ENCODE results near the gene NDUFA1. TPM values are rescaled to one million over a fixed set of nuclear protein-coding genes. Genes with fewer than 3 reads are reported as not detected.

NDUFA1 gene
- total and polyA plus RNA-seq, 2 of the 13 experiments (the other 11 are each of a cell fraction or from before 2014, with no cell fraction given), result 150 to 167 TPM

DNA sequence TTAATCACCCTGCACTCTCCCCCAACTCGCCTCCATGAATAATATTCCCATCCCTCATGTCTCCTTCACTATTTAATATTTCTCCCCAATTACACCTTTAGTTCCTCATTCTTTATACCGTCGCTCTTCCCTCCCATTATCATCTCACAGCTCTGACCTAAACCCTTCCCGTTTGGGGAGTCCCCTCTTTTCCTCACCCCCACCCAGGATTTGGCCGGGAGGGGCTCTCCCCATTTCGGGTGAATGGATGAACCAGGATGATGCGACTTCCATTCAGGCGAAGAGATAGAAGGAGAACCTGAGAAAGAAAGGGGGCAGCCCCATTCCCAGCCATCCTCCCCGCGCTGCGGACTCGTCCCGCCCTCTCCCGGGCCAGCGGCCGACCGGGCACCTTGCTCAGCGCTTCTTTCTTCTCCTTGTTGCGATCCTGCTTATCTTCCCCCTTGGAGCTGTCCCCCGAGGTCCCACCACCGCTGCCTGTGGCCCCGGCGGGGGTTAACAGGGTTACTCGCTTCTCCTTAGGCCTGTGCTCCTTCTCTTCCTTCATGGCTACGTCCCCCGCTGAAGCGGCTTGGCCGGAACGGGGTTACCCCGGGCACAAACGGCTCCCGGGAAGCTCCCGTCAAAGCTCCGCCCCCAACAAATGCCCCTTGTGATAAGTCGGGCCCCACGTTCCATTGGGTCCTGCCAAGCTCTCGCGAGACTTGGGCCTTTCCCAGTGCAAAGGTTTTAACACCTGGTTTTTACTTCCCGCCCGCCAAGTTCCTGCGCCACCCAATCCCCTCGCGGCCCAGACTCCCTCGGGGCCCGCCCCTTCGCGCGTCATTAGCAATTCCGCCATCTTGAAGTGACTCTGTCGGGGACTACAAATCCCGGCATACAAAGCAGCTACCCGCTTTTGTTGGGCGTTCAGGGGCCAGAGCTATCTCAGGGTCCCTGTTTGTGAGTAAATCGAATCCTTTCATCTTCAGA lies 19.0 kb upstream of the NDUFA1 start, which contains the start of gene UPF3B (continued):
- TF ChIP-seq BCLAF1 (IDR thresholded peaks at IDR 0.05) (no peak), TFE3 (CRISPR knock-in tag; IDR thresholded peaks at IDR 0.05) (no peak), PAXIP1 (CRISPR knock-in tag; conservative IDR thresholded peaks at IDR 0.05) (peak; percentile 44; the same call in 1 of the 2 replicates), KMT2A (CRISPR knock-in tag; IDR thresholded peaks at IDR 0.05) (peak; percentile 68; the same call in 1 of the 2 replicates), HBP1 (CRISPR knock-in tag; IDR thresholded peaks at IDR 0.05; ENCODE audit: low read depth) (no peak), KLF6 (CRISPR knock-in tag; IDR thresholded peaks at IDR 0.05) (no peak), BHLHE40 (IDR thresholded peaks at IDR 0.05; ENCODE audit: low read length) (no peak), FOSL2 (CRISPR knock-in tag; IDR thresholded peaks at IDR 0.05) (no peak)
- TF ChIP-seq, protein P1, sequence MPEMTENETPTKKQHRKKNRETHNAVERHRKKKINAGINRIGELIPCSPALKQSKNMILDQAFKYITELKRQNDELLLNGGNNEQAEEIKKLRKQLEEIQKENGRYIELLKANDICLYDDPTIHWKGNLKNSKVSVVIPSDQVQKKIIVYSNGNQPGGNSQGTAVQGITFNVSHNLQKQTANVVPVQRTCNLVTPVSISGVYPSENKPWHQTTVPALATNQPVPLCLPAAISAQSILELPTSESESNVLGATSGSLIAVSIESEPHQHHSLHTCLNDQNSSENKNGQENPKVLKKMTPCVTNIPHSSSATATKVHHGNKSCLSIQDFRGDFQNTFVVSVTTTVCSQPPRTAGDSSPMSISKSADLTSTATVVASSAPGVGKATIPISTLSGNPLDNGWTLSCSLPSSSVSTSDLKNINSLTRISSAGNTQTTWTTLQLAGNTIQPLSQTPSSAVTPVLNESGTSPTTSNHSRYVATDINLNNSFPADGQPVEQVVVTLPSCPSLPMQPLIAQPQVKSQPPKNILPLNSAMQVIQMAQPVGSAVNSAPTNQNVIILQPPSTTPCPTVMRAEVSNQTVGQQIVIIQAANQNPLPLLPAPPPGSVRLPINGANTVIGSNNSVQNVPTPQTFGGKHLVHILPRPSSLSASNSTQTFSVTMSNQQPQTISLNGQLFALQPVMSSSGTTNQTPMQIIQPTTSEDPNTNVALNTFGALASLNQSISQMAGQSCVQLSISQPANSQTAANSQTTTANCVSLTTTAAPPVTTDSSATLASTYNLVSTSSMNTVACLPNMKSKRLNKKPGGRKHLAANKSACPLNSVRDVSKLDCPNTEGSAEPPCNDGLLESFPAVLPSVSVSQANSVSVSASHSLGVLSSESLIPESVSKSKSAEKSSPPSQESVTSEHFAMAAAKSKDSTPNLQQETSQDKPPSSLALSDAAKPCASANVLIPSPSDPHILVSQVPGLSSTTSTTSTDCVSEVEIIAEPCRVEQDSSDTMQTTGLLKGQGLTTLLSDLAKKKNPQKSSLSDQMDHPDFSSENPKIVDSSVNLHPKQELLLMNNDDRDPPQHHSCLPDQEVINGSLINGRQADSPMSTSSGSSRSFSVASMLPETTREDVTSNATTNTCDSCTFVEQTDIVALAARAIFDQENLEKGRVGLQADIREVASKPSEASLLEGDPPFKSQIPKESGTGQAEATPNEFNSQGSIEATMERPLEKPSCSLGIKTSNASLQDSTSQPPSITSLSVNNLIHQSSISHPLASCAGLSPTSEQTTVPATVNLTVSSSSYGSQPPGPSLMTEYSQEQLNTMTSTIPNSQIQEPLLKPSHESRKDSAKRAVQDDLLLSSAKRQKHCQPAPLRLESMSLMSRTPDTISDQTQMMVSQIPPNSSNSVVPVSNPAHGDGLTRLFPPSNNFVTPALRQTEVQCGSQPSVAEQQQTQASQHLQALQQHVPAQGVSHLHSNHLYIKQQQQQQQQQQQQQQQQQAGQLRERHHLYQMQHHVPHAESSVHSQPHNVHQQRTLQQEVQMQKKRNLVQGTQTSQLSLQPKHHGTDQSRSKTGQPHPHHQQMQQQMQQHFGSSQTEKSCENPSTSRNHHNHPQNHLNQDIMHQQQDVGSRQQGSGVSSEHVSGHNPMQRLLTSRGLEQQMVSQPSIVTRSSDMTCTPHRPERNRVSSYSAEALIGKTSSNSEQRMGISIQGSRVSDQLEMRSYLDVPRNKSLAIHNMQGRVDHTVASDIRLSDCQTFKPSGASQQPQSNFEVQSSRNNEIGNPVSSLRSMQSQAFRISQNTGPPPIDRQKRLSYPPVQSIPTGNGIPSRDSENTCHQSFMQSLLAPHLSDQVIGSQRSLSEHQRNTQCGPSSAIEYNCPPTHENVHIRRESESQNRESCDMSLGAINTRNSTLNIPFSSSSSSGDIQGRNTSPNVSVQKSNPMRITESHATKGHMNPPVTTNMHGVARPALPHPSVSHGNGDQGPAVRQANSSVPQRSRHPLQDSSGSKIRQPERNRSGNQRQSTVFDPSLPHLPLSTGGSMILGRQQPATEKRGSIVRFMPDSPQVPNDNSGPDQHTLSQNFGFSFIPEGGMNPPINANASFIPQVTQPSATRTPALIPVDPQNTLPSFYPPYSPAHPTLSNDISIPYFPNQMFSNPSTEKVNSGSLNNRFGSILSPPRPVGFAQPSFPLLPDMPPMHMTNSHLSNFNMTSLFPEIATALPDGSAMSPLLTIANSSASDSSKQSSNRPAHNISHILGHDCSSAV (CRISPR knock-in tag; IDR thresholded peaks at IDR 0.05; ENCODE audit: borderline replicate concordance), result no peak

Measured in HepG2 (cell line).